HFFc6 (cell line): ENCODE results near the gene PPP1R12B. TPM values are rescaled to one million over a fixed set of nuclear protein-coding genes. Genes with fewer than 3 reads are reported as not detected.
"Not testable (repeated sequence)": the region's sequence is repeated elsewhere in the genome, so short reads cannot be mapped to it uniquely, and the experiment has no call there.

ENCODE experiments used
- DNase-seq: peaks from one replicate; pipeline ENCODE4 v3.0.0-alpha.2; 2018
- H3K27ac Mint-ChIP-seq: 2 replicates; pipeline ENCODE4 v1.8.0; 2020; ENCODE audit warnings: mild to moderate bottlenecking, mixed read lengths
- H3K27me3 Mint-ChIP-seq: 2 replicates; pipeline ENCODE4 v1.8.0; 2021; ENCODE audit warnings: mild to moderate bottlenecking, moderate library complexity, mixed read lengths; ENCODE audit not compliant: insufficient read depth
- H3K36me3 Mint-ChIP-seq: 2 replicates; pipeline ENCODE4 v1.8.0; 2021; ENCODE audit warnings: low read depth, mixed read lengths
- H3K4me1 Mint-ChIP-seq: 2 replicates; pipeline ENCODE4 v1.8.0; 2020; ENCODE audit warnings: low read depth, mixed read lengths
- H3K4me3 Mint-ChIP-seq: 2 replicates; pipeline ENCODE4 v1.8.0; 2020; ENCODE audit warnings: mild to moderate bottlenecking, moderate library complexity, mixed read lengths
- H3K9me3 Mint-ChIP-seq: 2 replicates; pipeline ENCODE4 v1.8.0; 2020; ENCODE audit warnings: mild to moderate bottlenecking, mixed read lengths
- total RNA-seq, 6 experiments: library from RNA; stranded (reverse); fragmentation: NEBNext Ultra II Directional; extraction: Animal tissue kit (Norgen Biotek cat#: 25700); gene quantifications; 2 replicates in 1 of 6; 3 replicates in 5 of 6; pipeline ENCODE4 v1.2.3, GENCODE V29; 2021
- TF ChIP-seq, protein P1 (sequence below): fragments of 200-600 bp; sonication (generic); IDR thresholded peaks from 2 replicates; pipeline ENCODE4 v1.5.0; 2021; ENCODE audit warnings: antibody characterized with exemption, mild to moderate bottlenecking

The PPP1R12B gene
- total RNA-seq, 6 experiments from 2014 or later: 5.3 to 9.9 (median 6.9) TPM

GRCh38 chr1:202627841-202628565 lies 279.5 kb downstream of the PPP1R12B start:
- Mint-ChIP-seq H3K9me3 (no peaks in the 10 kb centered on the region), H3K4me1 (peaks cover 6% of the 10 kb centered on the region; the same call in 1 of the 2 replicates), H3K27me3 (peaks cover 27% of the 10 kb centered on the region), H3K27ac (no peak overlapping the region), H3K36me3 (no peaks in the 10 kb centered on the region), H3K4me3 (no peak overlapping the region)
- DNase-seq: no peak
- TF ChIP-seq, protein P1, sequence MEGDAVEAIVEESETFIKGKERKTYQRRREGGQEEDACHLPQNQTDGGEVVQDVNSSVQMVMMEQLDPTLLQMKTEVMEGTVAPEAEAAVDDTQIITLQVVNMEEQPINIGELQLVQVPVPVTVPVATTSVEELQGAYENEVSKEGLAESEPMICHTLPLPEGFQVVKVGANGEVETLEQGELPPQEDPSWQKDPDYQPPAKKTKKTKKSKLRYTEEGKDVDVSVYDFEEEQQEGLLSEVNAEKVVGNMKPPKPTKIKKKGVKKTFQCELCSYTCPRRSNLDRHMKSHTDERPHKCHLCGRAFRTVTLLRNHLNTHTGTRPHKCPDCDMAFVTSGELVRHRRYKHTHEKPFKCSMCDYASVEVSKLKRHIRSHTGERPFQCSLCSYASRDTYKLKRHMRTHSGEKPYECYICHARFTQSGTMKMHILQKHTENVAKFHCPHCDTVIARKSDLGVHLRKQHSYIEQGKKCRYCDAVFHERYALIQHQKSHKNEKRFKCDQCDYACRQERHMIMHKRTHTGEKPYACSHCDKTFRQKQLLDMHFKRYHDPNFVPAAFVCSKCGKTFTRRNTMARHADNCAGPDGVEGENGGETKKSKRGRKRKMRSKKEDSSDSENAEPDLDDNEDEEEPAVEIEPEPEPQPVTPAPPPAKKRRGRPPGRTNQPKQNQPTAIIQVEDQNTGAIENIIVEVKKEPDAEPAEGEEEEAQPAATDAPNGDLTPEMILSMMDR: no peak

DNA sequence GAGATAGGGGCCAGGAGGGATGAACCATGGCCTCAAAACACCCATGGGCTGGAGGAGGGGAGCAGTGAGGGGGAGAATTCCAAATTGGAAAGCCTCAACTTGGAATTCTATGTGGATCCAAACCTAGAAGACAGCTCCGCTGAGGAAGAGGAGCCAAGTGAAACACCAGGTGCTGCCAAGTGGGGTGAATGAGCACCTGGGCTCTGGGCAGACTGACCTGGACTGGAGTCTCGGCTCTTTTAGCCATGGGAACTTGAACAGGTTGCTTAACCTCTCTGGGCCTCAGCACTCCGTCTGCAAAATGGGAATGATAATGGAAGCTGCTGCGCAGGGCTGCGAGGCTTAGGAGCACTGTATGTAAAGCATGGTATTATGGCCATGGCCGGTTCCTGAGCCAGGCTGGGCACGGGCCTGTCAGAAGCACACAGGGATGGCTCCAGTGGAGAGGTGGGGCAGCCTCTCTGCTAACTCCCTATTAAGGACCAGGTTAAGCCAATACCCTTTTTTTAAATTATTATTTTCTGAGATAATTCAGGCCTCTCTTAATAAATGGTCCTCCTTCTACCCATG lies 280.2 kb downstream of the PPP1R12B start:
- Mint-ChIP-seq H3K27ac (no peak overlapping the region), H3K36me3 (no peaks in the 10 kb centered on the region), H3K9me3 (no peaks in the 10 kb centered on the region), H3K4me3 (no peak overlapping the region), H3K4me1 (no peaks in the 10 kb centered on the region; the same call in 1 of the 2 replicates), H3K27me3 (peaks cover 32% of the 10 kb centered on the region)
- no peak for DNase-seq
- TF ChIP-seq, protein P1: no peak

DNA sequence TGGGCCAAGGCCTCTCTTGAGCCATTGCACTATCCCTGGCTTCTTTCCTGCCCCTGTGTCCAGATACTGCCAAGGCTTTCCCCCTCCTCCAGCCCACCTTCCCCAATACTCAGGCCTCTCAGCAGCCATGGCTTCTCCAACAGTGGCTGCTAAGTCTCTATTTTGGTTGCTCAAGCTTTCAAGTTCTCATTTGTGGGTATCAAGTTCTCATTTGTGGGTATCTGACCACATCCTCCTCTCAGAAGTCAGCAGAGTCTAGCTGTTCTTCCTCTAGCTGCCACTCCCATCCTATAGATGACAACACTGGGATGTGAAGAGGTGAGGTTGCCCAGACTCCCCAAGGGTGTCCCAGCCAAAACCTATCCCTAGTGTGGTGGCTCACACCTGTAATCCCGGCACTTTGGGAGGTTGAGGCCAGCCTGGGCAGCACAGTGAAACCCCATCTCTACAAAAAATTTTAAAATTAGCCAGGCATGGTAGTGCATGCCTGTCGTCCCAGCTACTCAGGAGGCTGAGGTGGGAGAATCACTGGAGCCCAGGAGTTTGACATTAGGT lies 280.8 kb downstream of the PPP1R12B start:
- H3K4me1 Mint-ChIP-seq, H3K9me3 Mint-ChIP-seq, DNase-seq, H3K27ac Mint-ChIP-seq, H3K36me3 Mint-ChIP-seq, H3K4me3 Mint-ChIP-seq: not testable (repeated sequence)
- H3K27me3 Mint-ChIP-seq: peaks cover 32% of the 10 kb centered on the region

DNA sequence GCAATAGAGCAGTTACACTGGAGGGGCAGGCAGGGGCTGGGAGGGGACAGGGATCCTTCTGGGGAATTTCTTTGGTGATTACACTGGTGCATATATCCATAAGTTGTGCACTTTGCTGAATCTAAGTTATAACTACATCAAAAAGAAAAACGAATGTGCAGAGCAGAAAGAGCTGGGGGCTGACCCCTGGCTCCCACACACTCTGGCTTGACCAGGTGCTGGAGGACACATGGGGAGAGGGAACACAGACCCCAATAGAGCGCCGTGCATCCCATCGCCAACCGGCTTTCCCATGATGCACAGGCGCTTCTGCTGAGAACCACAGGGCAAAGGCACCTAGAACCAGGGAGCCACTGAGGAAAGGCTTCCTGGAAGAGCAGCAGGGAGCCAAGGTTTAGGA lies 281.6 kb downstream of the PPP1R12B start:
- not testable (repeated sequence) for H3K9me3 Mint-ChIP-seq, H3K36me3 Mint-ChIP-seq, H3K27ac Mint-ChIP-seq, H3K4me1 Mint-ChIP-seq, H3K4me3 Mint-ChIP-seq, DNase-seq
- H3K27me3 Mint-ChIP-seq: peaks cover 32% of the 10 kb centered on the region

GRCh38 chr1:202630541-202630940 lies 282.0 kb downstream of the PPP1R12B start:
- no peak for DNase-seq
- Mint-ChIP-seq H3K36me3 (no peaks in the 10 kb centered on the region), H3K9me3 (no peaks in the 10 kb centered on the region), H3K27ac (no peak overlapping the region), H3K27me3 (peaks cover 34% of the 10 kb centered on the region), H3K4me3 (no peak overlapping the region), H3K4me1 (no peaks in the 10 kb centered on the region)
- TF ChIP-seq, protein P1: no peak

DNA sequence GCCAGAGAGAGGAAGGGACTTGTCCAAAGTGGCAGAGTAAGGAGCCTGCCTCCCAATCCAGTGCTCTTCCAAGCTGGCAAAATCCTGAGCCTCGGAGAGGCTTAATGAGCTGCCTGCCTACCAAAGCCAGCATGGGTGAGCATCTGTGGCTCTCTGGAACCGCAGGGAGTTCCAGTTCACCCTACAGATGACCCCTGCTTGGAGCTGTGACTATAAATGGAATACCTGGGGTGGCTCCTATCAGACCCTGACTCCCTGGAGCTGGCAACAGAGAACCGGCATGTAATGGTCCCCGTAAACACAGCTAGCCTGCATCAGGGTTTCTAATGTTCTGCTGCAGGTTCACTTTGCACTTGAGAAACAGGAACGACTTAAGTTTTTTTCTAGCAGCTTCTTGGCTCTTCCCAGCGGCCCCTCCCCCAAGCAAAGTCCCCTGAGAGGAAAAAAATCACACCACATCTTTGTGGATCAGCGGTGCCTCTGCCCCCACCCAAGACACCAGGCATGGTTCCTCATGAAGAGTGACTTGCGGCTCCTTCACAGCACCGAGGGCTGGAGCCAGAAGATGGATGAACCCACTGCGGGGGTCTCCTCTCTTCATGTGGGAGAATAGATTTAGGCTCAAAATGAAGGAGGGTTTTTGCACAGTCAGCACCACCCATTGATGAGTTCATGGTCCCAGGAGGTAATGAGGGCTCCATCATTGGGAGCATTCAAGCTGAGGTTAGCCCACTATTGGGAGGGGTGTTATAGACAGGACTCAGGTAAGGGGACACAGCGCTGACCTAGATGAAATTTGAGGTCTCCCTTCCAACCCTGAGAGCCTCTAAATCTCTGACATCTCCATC lies 282.8 kb downstream of the PPP1R12B start:
- TF ChIP-seq, protein P1: no peak
- H3K4me3 Mint-ChIP-seq: no peak overlapping the region
- no peaks in the 10 kb centered on the region for H3K9me3 Mint-ChIP-seq
- DNase-seq: no peak
- no peak overlapping the region for H3K27ac Mint-ChIP-seq
- peaks cover 40% of the 10 kb centered on the region for H3K27me3 Mint-ChIP-seq
- no peaks in the 10 kb centered on the region for H3K4me1 Mint-ChIP-seq
- H3K36me3 Mint-ChIP-seq: no peaks in the 10 kb centered on the region
